Measurements from ENCODE around the gene STAT4.

Gene STAT4

GRCh38 chr2:191003405-191004309 is 147.1 kb downstream of the STAT4 start:
- no peak overlapping the region for H3K4me3 ChIP-seq (ENCODE audit: control insufficient read depth, low read depth, low read length)
- DNase-seq (ENCODE audit: low read depth) = no peak
- TF ChIP-seq, protein P1, sequence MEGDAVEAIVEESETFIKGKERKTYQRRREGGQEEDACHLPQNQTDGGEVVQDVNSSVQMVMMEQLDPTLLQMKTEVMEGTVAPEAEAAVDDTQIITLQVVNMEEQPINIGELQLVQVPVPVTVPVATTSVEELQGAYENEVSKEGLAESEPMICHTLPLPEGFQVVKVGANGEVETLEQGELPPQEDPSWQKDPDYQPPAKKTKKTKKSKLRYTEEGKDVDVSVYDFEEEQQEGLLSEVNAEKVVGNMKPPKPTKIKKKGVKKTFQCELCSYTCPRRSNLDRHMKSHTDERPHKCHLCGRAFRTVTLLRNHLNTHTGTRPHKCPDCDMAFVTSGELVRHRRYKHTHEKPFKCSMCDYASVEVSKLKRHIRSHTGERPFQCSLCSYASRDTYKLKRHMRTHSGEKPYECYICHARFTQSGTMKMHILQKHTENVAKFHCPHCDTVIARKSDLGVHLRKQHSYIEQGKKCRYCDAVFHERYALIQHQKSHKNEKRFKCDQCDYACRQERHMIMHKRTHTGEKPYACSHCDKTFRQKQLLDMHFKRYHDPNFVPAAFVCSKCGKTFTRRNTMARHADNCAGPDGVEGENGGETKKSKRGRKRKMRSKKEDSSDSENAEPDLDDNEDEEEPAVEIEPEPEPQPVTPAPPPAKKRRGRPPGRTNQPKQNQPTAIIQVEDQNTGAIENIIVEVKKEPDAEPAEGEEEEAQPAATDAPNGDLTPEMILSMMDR (IDR thresholded peaks at IDR 0.05; ENCODE audit: control insufficient read depth, insufficient read depth, low read depth, low read length, missing control alignments) = no peak

DNA sequence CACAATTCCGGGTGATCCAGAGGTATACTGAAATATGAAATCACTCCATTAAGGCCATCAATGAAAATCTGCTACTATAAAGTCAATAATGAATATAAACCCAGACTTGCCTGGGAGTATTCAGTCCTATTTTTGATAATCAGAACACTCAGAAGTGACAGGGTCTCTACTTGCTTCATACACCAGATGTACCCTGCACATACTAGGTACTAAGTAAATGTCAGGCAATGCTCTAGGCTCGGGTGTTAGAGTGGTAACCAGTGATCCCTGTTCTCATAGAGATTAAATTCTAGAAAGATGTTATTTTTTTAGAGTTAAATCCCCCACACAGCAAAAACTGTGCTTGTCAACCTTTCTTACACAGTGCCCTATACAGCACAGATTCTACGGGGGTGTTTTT is 149.2 kb downstream of the STAT4 start:
- no peak for DNase-seq (ENCODE audit: low read depth)
- H3K4me3 ChIP-seq (ENCODE audit: control insufficient read depth, low read depth, low read length) = no peak overlapping the region
- TF ChIP-seq, protein P1 (IDR thresholded peaks at IDR 0.05; ENCODE audit: control insufficient read depth, insufficient read depth, low read depth, low read length, missing control alignments) = no peak

DNA sequence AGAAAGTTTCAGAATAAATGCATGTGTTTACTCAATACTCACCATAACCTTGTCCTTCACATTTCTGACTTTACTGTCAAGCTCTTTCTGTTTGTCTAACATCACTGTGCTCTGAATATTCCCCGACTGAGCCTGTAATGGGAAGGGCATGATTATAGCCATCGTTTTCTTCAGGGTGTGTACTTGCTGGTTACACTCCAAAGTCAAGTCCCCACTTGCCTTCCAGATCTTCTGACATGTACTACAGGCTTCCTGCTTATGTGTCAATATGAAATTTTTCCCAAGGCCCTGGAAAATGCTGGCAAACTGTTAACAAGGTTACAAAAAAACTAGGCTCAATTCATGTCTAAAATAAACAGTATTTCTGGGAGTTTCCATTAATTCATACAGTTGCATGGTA is 149.8 kb downstream of the STAT4 start:
- TF ChIP-seq, protein P1 (IDR thresholded peaks at IDR 0.05; ENCODE audit: control insufficient read depth, insufficient read depth, low read depth, low read length, missing control alignments) = no peak
- no peak overlapping the region for H3K4me3 ChIP-seq (ENCODE audit: control insufficient read depth, low read depth, low read length)
- no peak for DNase-seq (ENCODE audit: low read depth)

- DNase-seq (ENCODE audit: low read depth) = no peak
- TF ChIP-seq, protein P1 (IDR thresholded peaks at IDR 0.05; ENCODE audit: control insufficient read depth, insufficient read depth, low read depth, low read length, missing control alignments) = no peak
Measured at GRCh38 chr2:190999949-191000665, 150.7 kb downstream of the STAT4 start.

DNA sequence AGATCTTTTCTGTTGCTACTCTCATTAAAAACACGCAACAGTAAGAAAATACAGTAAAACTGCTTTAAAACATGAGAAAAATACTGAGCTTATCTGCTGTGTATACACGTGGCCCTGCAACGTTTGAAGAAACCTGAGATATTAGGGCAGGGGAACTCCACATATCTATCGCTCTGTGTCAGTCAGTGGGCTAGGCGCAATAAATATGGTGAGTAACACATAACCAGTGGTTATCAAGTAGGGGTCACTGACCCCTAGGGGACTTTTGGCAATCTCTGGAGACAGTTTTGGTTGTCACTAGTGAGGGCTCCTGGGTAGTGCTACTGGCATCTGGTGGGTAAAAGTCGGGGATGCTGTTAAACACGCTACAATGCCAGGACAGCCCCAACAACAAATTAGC is 151.7 kb downstream of the STAT4 start:
- H3K4me3 ChIP-seq (ENCODE audit: control insufficient read depth, low read depth, low read length) = no peak overlapping the region
- TF ChIP-seq, protein P1 (IDR thresholded peaks at IDR 0.05; ENCODE audit: control insufficient read depth, insufficient read depth, low read depth, low read length, missing control alignments) = no peak
- DNase-seq (ENCODE audit: low read depth) = no peak

More at GRCh38 chr2:190999949-191000665, 150.7 kb downstream of the STAT4 start:
- no peak overlapping the region for H3K4me3 ChIP-seq (ENCODE audit: control insufficient read depth, low read depth, low read length)

GRCh38 chr2:190997526-190998113 is 153.2 kb downstream of the STAT4 start:
- no peak overlapping the region for H3K4me3 ChIP-seq (ENCODE audit: control insufficient read depth, low read depth, low read length)
- TF ChIP-seq, protein P1 (IDR thresholded peaks at IDR 0.05; ENCODE audit: control insufficient read depth, insufficient read depth, low read depth, low read length, missing control alignments) = no peak
- no peak for DNase-seq (ENCODE audit: low read depth)

All from AG09309 (cell line).